Regular cardiac myocyte (primary cell): ENCODE data around the gene CT45A6. TPM values are rescaled to one million over a fixed set of nuclear protein-coding genes. Genes with fewer than 3 reads are reported as not detected.

ENCODE experiments used
- total RNA-seq: library from RNA; depleted of rRNA; stranded (reverse); fragments of >200 nt; gene quantifications from 2 replicates; pipeline ENCODE4 v1.2.3, GENCODE V29; 2014

The CT45A6 gene
- total RNA-seq = not detected in 2 replicates

GRCh38 chrX:135802687-135803086 is at the start of gene CT45A6:
Gene CT45A6, minus strand, starts transcription at chrX:135802787. Its CDS starts 3,794 bp downstream, at chrX:135798993.

GRCh38 chrX:135837180-135837579 is 34.6 kb upstream of the CT45A6 start, which contains the start of gene CT45A7:
Gene CT45A7, minus strand, starts transcription at chrX:135837280. Its CDS starts 3,747 bp downstream, at chrX:135833533.

GRCh38 chrX:135819912-135820311 is 17.3 kb upstream of the CT45A6 start, which contains the start of gene CT45A2:
Gene CT45A2, minus strand, starts transcription at chrX:135820012. Its CDS starts 3,747 bp downstream, at chrX:135816265.

GRCh38 chrX:135785403-135785802 is 17.2 kb downstream of the CT45A6 start, which contains the start of gene CT45A5:
Gene CT45A5, minus strand, starts transcription at chrX:135785503. Its CDS starts 3,774 bp downstream, at chrX:135781729.

GRCh38 chrX:135768091-135768490 is 34.5 kb downstream of the CT45A6 start, which contains the start of gene CT45A3:
Gene CT45A3, minus strand, starts transcription at chrX:135768191. Its CDS starts 3,747 bp downstream, at chrX:135764444.

Other genes starting within 250 kb of the CT45A6 start
- not detected in 2 replicates for gene CT45A1, start 89.1 kb downstream of the CT45A6 start, total RNA-seq
- not detected in 2 replicates for gene CT45A3, start 34.6 kb downstream of the CT45A6 start, total RNA-seq
- gene CT45A5, start 17.3 kb downstream of the CT45A6 start, total RNA-seq = not detected in 2 replicates
- not detected in 2 replicates for gene CT45A2, start 17.2 kb upstream of the CT45A6 start, total RNA-seq
- not detected in 2 replicates for gene CT45A7, start 34.5 kb upstream of the CT45A6 start, total RNA-seq
- gene CT45A8, start 51.8 kb upstream of the CT45A6 start, total RNA-seq = not detected in 2 replicates
- not detected in 2 replicates for gene CT45A9, start 69.0 kb upstream of the CT45A6 start, total RNA-seq
- gene CT45A10, start 90.7 kb upstream of the CT45A6 start, total RNA-seq = not detected in 2 replicates
- gene SAGE1, start 90.9 kb upstream of the CT45A6 start, total RNA-seq = not detected in 2 replicates
- gene MMGT1, start 171.2 kb upstream of the CT45A6 start, total RNA-seq = 9.9 and 14.6 TPM in 2 replicates
- gene SLC9A6, start 182.6 kb upstream of the CT45A6 start, total RNA-seq = 22.0 and 29.6 TPM in 2 replicates